Measurements from ENCODE around the gene WASF2.

- no peak for TF ChIP-seq CTCF (IDR thresholded peaks at IDR 0.05)
- no peak for TF ChIP-seq POLR2A (IDR thresholded peaks at IDR 0.05)
Measured at GRCh38 chr1:27476237-27476636, 13.7 kb downstream of the WASF2 start.
